Measurements from ENCODE around the gene CES3.

The CES3 gene

GRCh38 chr16:67016143-67016542 lies 55.1 kb downstream of the CES3 start:
- H3K4me3 ChIP-seq (ENCODE audit: low read length), result no peak overlapping the region
- DNase-seq (ENCODE audit: low read depth), result no peak
- no peak for TF ChIP-seq CTCF (IDR thresholded peaks at IDR 0.05; ENCODE audit: insufficient read depth, low read depth, low read length, missing control alignments)

GRCh38 chr16:67016681-67017420 lies 55.8 kb downstream of the CES3 start:
- no peak overlapping the region for H3K4me3 ChIP-seq (ENCODE audit: low read length)
- DNase-seq (ENCODE audit: low read depth), result no peak
- TF ChIP-seq CTCF (IDR thresholded peaks at IDR 0.05; ENCODE audit: insufficient read depth, low read depth, low read length, missing control alignments), result no peak

GRCh38 chr16:67017421-67017750 lies 56.3 kb downstream of the CES3 start:
- no peak overlapping the region for H3K4me3 ChIP-seq (ENCODE audit: low read length)
- no peak for DNase-seq (ENCODE audit: low read depth)
- no peak for TF ChIP-seq CTCF (IDR thresholded peaks at IDR 0.05; ENCODE audit: insufficient read depth, low read depth, low read length, missing control alignments)

- peak; percentile 88 for TF ChIP-seq CTCF (IDR thresholded peaks at IDR 0.05; ENCODE audit: insufficient read depth, low read depth, low read length, missing control alignments)
- H3K4me3 ChIP-seq (ENCODE audit: low read length), result no peak overlapping the region
- peak; percentile 98 for DNase-seq (ENCODE audit: low read depth)
These were observed 56.9 kb downstream of the CES3 start for GRCh38 chr16:67017810-67018488.

GRCh38 chr16:67019171-67019570 lies 58.1 kb downstream of the CES3 start:
- no peak for TF ChIP-seq CTCF (IDR thresholded peaks at IDR 0.05; ENCODE audit: insufficient read depth, low read depth, low read length, missing control alignments)
- no peak for DNase-seq (ENCODE audit: low read depth)
- H3K4me3 ChIP-seq (ENCODE audit: low read length), result no peak overlapping the region

- H3K4me3 ChIP-seq (ENCODE audit: low read length), result no peak overlapping the region
- no peak for TF ChIP-seq CTCF (IDR thresholded peaks at IDR 0.05; ENCODE audit: insufficient read depth, low read depth, low read length, missing control alignments)
- no peak for DNase-seq (ENCODE audit: low read depth)
These were observed 60.3 kb downstream of the CES3 start for GRCh38 chr16:67021321-67021720.
